ENCODE measurements around the gene NDUFA3. TPM values are rescaled to one million over a fixed set of nuclear protein-coding genes. Genes with fewer than 3 reads are reported as not detected.

The NDUFA3 gene
- total RNA-seq, 4 donors from 2014 or later = 40.6 to 156 (median 45.7) TPM

DNA sequence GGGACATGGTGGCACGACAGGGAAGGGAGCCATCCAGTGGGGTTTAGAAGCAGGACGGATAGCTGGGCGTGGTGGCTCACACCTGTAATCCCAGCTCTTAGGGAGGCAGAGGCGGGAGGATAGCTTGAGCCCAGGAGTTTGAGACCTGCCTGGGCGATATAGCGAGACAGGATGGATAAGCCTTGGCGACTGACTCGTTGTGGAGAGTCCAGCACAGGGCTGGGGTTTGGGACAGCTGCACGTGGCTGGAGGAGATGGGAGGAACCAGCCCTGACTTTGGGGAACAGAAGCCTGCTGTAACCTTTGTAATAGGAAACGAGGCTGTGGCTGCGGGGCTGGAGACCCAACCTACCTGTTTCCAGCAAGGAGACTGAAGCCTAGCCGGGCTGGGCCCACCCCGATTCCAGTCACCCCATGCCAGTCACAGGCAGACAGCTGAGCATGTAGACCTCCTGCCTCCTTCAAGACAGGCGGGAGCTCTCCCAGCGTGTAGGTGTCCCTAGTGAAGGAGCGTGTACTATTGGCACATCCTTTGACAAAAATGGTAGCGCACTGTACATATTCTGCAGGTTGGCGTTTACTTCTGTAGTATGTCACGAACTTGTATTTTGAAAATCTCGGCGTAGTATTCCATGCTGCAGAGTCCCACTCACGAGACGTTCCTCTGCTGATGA, 48.8 kb downstream of the NDUFA3 start:
- no peak for TF ChIP-seq POLR2A (IDR thresholded peaks at IDR 0.05)
- TF ChIP-seq, protein P1, sequence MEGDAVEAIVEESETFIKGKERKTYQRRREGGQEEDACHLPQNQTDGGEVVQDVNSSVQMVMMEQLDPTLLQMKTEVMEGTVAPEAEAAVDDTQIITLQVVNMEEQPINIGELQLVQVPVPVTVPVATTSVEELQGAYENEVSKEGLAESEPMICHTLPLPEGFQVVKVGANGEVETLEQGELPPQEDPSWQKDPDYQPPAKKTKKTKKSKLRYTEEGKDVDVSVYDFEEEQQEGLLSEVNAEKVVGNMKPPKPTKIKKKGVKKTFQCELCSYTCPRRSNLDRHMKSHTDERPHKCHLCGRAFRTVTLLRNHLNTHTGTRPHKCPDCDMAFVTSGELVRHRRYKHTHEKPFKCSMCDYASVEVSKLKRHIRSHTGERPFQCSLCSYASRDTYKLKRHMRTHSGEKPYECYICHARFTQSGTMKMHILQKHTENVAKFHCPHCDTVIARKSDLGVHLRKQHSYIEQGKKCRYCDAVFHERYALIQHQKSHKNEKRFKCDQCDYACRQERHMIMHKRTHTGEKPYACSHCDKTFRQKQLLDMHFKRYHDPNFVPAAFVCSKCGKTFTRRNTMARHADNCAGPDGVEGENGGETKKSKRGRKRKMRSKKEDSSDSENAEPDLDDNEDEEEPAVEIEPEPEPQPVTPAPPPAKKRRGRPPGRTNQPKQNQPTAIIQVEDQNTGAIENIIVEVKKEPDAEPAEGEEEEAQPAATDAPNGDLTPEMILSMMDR (IDR thresholded peaks at IDR 0.05) = no peak
- Histone ChIP-seq H3K36me3 (peaks cover 0 to 100% (median 0%) of the 10 kb centered on the region in 3 donors), H3K4me1 (no peaks in the 10 kb centered on the region), H3K27ac (no peak overlapping the region), H3K9me3 (no peaks in the 10 kb centered on the region), H3K4me3 (no peak overlapping the region), H3K27me3 (no peaks in the 10 kb centered on the region)
- DNase-seq = no peak

DNA sequence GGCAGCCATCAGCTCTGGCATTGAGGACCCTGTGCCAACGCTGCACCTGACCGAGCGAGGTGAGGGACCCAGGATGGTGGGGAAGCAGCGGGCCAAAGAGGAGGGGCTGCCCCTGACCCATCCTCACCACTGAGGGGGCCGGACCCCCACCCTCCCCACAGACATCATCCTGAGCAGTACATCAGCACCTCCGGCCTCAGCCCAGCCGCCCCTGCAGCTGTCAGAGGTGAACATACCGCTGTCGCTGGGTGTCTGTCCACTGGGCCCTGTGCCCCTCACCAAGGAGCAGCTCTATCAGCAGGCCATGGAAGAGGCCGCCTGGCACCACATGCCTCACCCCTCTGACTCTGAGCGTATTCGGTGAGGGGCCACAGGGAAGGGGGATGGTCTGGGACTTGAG, 49.6 kb downstream of the NDUFA3 start:
- peaks cover 0 to 100% (median 0%) of the 10 kb centered on the region in 3 donors for H3K36me3 ChIP-seq

DNA sequence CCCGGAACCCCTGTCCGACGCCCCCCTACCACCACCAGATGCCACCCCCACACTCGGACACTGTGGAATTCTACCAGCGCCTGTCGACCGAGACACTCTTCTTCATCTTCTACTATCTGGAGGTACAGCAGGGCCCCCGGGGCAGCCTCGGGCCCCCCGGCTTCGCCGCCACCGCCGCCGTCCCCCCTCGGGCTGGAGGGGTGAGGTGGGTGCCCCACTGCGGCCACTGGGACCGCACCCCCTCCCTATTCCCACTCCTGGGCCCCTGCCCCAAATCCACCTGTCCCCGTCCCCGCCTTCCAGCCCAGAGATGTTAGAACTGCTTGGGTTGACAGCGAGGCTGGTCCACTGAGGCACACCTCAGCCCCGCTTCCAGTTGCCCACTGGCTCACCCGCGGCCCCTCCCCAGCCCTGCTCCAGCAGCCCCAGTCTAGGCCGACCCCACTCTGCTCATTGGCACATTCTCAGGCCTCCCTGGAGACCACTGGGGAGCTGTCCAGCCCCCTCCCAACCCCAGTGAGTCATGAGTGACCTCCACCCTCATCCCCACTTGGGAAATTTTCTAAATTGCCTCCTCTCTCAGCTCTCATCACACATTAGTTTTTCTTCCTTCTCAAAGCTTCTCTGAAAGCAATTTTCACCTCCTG, 50.3 kb downstream of the NDUFA3 start:
- no peaks in the 10 kb centered on the region for H3K9me3 ChIP-seq
- peaks cover 0 to 100% (median 0%) of the 10 kb centered on the region in 3 donors for H3K36me3 ChIP-seq

More for the DNA sequence above, 49.6 kb downstream of the NDUFA3 start:
- Histone ChIP-seq H3K9me3 (no peaks in the 10 kb centered on the region), H3K4me1 (no peaks in the 10 kb centered on the region), H3K27me3 (no peaks in the 10 kb centered on the region), H3K4me3 (no peak overlapping the region), H3K27ac (no peak overlapping the region)
- no peak for DNase-seq
- TF ChIP-seq, protein P1 (IDR thresholded peaks at IDR 0.05) = no peak
- TF ChIP-seq POLR2A (IDR thresholded peaks at IDR 0.05) = no peak

DNA sequence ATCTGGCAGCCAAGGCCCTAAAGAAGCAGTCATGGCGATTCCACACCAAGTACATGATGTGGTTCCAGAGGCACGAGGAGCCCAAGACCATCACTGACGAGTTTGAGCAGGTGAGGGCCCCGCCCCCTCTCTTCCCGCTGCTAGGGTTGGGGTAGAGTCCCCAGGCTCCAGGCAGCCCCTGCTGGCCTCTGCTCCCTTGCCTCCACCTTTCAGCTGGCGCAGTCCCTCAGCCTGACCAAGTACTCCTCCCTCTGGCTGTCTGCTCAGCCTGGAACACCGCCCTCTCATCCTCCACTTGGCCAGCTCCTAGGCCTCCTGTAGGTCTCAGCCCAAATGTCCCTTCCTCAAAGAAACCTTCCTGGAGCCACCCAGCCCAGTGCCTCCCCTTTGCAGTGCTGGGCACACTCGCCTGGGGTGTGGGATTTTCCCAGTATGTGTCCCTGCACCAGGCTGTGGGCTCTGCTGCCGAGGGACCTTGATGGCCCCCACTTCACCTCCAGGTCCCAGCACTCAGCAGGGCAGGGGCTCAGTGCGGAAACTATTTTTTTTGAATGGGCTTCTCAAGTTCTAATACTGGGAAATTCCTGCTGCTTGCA, 51.2 kb downstream of the NDUFA3 start:
- Histone ChIP-seq H3K27me3 (no peaks in the 10 kb centered on the region), H3K4me3 (no peak overlapping the region), H3K4me1 (peaks cover 0 to 9% (median 6%) of the 10 kb centered on the region in 4 donors), H3K9me3 (no peaks in the 10 kb centered on the region), H3K27ac (no peak overlapping the region), H3K36me3 (peaks cover 0 to 93% (median 0%) of the 10 kb centered on the region in 3 donors)
- no peak for DNase-seq
- TF ChIP-seq POLR2A (IDR thresholded peaks at IDR 0.05) = no peak
- TF ChIP-seq, protein P1 (IDR thresholded peaks at IDR 0.05) = no peak

More for the DNA sequence above, 50.3 kb downstream of the NDUFA3 start:
- DNase-seq = no peak
- TF ChIP-seq, protein P1 (IDR thresholded peaks at IDR 0.05) = no peak
- no peak for TF ChIP-seq POLR2A (IDR thresholded peaks at IDR 0.05)
- Histone ChIP-seq H3K27ac (no peak overlapping the region), H3K4me1 (peaks cover 0 to 1% (median 0%) of the 10 kb centered on the region in 4 donors), H3K27me3 (no peaks in the 10 kb centered on the region), H3K4me3 (no peak overlapping the region)

DNA sequence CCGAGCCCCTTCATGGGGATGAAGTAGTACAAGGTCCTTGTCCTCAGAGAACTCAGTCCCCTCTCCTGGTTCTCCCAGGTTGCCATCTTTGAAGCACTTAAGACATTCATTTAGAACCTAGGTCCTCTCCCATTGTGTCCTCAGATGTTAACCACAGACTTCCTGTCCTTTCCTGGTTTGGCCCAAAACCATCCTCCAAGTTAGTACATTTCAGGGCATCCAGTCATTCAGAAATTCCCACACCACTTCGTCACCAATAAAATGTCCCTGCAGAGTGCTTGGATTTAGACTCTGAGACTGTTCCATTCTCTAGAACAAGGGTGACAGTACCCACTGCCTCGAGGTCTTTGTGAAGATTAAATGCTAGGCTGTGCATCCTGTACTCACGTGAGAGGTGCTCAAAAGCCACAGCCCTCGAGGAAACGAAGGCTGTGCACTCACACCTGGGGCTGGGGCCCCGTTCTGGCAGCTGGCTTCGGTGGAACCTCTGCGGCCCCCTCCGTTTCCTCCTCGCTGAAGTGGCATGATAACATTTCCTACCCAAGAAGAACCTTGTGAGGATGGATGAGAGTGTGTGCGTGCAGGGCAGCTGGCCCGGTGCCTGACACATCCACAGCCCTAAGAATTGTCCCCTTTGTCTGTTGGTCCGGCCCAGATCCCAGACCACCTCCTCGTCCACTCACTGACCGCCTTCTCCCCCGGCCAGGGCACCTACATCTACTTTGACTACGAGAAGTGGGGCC, 52.1 kb downstream of the NDUFA3 start:
- peaks cover 0 to 12% (median 8%) of the 10 kb centered on the region in 4 donors for H3K4me1 ChIP-seq
- no peak for DNase-seq
- no peaks in the 10 kb centered on the region for H3K9me3 ChIP-seq
- no peak overlapping the region for H3K27ac ChIP-seq
- TF ChIP-seq POLR2A (IDR thresholded peaks at IDR 0.05) = no peak
- TF ChIP-seq, protein P1 (IDR thresholded peaks at IDR 0.05) = no peak
- no peaks in the 10 kb centered on the region for H3K27me3 ChIP-seq
- no peak overlapping the region for H3K4me3 ChIP-seq
- peaks cover 0 to 84% (median 0%) of the 10 kb centered on the region in 3 donors for H3K36me3 ChIP-seq

All from Peyer's patch (tissue), 4 donors.